ENCODE data around the gene EIF6.

The EIF6 gene

DNA sequence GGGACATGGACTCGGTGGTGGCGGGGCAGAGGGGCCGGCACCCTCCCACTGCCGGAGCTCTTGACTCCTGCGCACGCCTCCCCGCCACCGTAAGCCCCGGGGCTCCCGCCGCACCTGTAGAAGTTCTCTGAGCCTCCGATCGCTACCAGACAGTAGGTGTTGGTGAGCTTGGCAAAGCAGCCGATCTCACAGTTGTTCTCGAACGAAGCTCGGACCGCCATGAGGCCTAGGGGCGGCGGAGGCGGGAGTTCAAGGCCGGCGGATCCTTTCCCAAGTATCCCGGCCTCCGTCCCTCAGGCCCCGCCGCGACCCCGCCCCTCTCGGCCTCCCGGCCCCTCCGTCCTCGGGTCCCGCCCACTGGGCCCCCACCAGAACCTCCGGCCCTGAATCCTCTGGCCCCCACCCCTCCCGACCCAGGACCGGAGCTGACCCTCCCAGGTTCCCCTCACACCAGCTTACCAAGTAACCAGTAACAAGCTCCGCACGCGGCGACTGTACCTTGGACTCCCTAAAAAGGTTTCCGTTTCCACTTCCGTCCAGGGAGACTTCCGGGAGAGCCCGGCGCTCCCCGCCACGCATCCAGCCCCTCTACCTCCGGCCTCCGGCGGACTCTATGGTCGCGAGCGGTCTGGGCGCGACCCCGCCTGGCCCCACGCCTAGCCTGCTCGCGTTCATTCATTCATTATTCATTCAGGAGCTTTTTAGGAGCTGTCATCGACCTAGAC is at the start of gene EIF6:
EIF6 (minus strand) TSS at position 506 of the 725 bp plus-strand sequence; CDS start at position 221, 285 bp downstream.
- Histone ChIP-seq H3K9ac (ENCODE audit: insufficient read length, low read depth) (peak within 1 kb of the TSS; percentile 99), H3K36me3 (ENCODE audit: insufficient read depth, insufficient read length, low read length) (peaks cover 42% of the 10 kb centered on the region), H3K9me3 (ENCODE audit: insufficient read depth, low read length) (no peaks in the 10 kb centered on the region), H3K27me3 (ENCODE audit: insufficient read depth, insufficient read length) (no peaks in the 10 kb centered on the region), H3K4me1 (ENCODE audit: insufficient read depth, insufficient read length) (peaks cover 4% of the 10 kb centered on the region), H3K4me3 (ENCODE audit: insufficient read length, low read depth) (peak within 1 kb of the TSS; percentile 95)
- peak; percentile 88 for DNase-seq (ENCODE audit: low read depth, low spot score)
- TF ChIP-seq YY1 (IDR thresholded peaks at IDR 0.05; ENCODE audit: insufficient read depth, insufficient read length): no peak
- no peak for TF ChIP-seq ZNF274 (IDR thresholded peaks at IDR 0.05; ENCODE audit: low read depth, low read length)
- no peak for TF ChIP-seq SUZ12 (IDR thresholded peaks at IDR 0.05; ENCODE audit: extremely low read depth, insufficient read depth, insufficient read length)

DNA sequence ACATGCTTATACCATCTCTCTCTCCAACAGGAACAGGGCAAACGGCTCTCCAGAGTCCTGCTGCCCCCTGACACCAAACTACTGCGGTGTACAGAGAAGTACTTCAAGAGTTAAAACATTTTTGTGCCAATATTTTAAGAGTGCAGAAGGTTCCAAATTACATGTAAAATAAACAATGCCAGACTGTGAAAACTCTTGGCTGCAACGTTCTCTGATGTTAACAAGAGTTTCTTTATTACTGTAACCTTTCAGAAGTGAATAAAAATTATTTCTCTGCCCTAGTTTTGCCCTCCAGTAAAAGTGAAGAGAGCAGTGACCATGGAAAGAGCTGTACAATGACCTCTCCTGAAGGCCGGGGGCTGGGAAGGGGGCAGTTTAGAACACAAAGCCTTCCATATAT is 49.0 kb upstream of the EIF6 start:
- Histone ChIP-seq H3K4me1 (ENCODE audit: insufficient read depth, insufficient read length) (no peaks in the 10 kb centered on the region), H3K4me3 (ENCODE audit: insufficient read length, low read depth) (no peak overlapping the region), H3K27me3 (ENCODE audit: insufficient read depth, insufficient read length) (no peaks in the 10 kb centered on the region)

DNA sequence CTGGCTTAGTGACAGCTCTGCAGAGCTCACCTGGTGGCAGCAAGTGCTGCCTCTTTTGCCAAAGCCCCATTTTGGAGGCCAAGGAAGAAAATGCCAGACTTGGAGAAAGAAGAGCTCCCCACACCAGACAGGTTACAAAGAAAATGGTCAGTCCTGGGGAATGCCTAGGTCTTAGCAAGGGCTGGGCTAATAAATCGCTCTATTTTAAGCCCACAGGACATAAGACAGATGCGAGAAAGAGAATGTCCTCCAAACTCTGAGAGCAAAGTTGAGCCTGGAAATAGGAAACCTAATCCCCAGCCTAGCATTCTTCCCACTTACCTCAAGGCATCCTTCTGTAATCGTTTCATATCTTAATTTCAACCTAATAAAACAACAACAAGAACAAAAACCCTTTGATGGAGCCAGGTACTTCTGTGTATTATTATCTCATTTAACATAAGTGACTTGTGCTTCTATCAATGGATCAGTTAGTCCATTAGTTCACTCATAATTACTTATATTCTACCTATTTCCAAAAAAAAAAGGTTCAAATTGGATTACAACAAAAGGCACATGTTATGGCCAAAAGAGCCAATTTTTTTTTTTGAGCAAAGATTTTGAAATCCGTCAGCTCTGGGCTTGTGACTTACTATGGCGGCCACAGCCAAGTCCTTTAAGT is 48.1 kb upstream of the EIF6 start:
- TF ChIP-seq ZNF274 (IDR thresholded peaks at IDR 0.05; ENCODE audit: low read depth, low read length) (no peak), SUZ12 (IDR thresholded peaks at IDR 0.05; ENCODE audit: extremely low read depth, insufficient read depth, insufficient read length) (no peak), YY1 (IDR thresholded peaks at IDR 0.05; ENCODE audit: insufficient read depth, insufficient read length) (no peak)
- H3K36me3 ChIP-seq (ENCODE audit: insufficient read depth, insufficient read length, low read length): peaks cover 19% of the 10 kb centered on the region
- no peaks in the 10 kb centered on the region for H3K27me3 ChIP-seq (ENCODE audit: insufficient read depth, insufficient read length)
- H3K9me3 ChIP-seq (ENCODE audit: insufficient read depth, low read length): no peaks in the 10 kb centered on the region
- no peak overlapping the region for H3K9ac ChIP-seq (ENCODE audit: insufficient read length, low read depth)
- no peak overlapping the region for H3K4me3 ChIP-seq (ENCODE audit: insufficient read length, low read depth)
- H3K4me1 ChIP-seq (ENCODE audit: insufficient read depth, insufficient read length): no peaks in the 10 kb centered on the region
- no peak for DNase-seq (ENCODE audit: low read depth, low spot score)

More for the DNA sequence above, 49.0 kb upstream of the EIF6 start:
- Histone ChIP-seq H3K9ac (ENCODE audit: insufficient read length, low read depth) (no peak overlapping the region), H3K9me3 (ENCODE audit: insufficient read depth, low read length) (no peaks in the 10 kb centered on the region), H3K36me3 (ENCODE audit: insufficient read depth, insufficient read length, low read length) (peaks cover 17% of the 10 kb centered on the region)
- TF ChIP-seq ZNF274 (IDR thresholded peaks at IDR 0.05; ENCODE audit: low read depth, low read length) (no peak), SUZ12 (IDR thresholded peaks at IDR 0.05; ENCODE audit: extremely low read depth, insufficient read depth, insufficient read length) (no peak), YY1 (IDR thresholded peaks at IDR 0.05; ENCODE audit: insufficient read depth, insufficient read length) (no peak)
- DNase-seq (ENCODE audit: low read depth, low spot score): no peak

DNA sequence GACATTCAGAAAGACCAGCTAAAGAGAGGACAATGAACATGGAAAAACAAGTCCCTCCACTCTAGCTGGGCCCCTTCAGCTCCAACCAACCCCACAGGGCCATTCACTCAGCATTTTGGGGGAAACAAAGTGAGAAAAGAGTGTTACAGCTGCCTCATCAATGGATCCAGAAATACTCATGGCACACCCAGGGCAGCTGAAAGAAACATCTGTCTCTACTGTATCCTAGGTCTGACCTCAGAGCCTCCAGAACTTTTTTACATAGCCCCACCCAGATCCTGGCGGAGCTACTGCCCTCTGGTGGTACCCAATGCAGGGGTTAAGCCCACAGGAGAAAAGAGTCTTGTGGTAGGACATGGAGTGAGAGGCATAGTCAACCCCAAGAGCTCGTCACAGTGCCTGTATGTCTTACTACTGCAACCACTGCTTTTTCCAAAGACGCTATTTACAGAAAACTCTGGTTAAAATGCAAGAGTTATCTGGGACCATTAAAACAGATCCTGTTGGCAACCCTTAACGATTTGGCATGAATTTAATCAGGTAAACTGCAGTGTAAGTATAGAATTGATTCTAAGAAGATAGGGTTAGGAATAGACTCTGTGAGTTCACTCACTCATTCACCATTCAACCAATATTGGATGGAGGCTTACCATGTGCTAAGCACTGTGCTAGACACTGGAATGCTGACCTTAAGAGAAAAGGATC is 45.0 kb upstream of the EIF6 start:
- Histone ChIP-seq H3K4me1 (ENCODE audit: insufficient read depth, insufficient read length) (no peaks in the 10 kb centered on the region), H3K9me3 (ENCODE audit: insufficient read depth, low read length) (no peaks in the 10 kb centered on the region), H3K36me3 (ENCODE audit: insufficient read depth, insufficient read length, low read length) (peaks cover 17% of the 10 kb centered on the region), H3K4me3 (ENCODE audit: insufficient read length, low read depth) (no peak overlapping the region), H3K9ac (ENCODE audit: insufficient read length, low read depth) (no peak overlapping the region), H3K27me3 (ENCODE audit: insufficient read depth, insufficient read length) (no peaks in the 10 kb centered on the region)
- no peak for TF ChIP-seq YY1 (IDR thresholded peaks at IDR 0.05; ENCODE audit: insufficient read depth, insufficient read length)
- TF ChIP-seq SUZ12 (IDR thresholded peaks at IDR 0.05; ENCODE audit: extremely low read depth, insufficient read depth, insufficient read length): no peak
- TF ChIP-seq ZNF274 (IDR thresholded peaks at IDR 0.05; ENCODE audit: low read depth, low read length): no peak
- peak; percentile 55 for DNase-seq (ENCODE audit: low read depth, low spot score)

DNA sequence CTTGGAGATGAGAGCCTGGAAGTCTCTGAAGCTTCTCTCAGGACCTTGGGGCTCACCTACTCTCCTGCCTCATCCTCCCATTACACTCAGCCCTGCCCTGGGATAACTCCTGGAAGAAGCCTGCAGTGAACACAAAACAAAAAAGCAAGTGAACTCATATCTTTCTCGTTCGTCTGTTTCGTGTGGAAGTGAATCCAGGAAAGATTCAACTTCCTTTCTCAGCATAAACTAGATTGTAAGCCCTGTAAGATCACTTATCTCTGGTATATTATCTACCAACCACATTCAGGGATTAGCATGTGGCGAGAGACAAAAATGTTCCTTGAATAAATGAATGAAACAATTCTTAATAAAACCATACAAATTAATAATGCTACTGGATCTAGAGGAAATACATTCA is 44.1 kb upstream of the EIF6 start:
- Histone ChIP-seq H3K9me3 (ENCODE audit: insufficient read depth, low read length) (no peaks in the 10 kb centered on the region), H3K4me1 (ENCODE audit: insufficient read depth, insufficient read length) (no peaks in the 10 kb centered on the region), H3K27me3 (ENCODE audit: insufficient read depth, insufficient read length) (no peaks in the 10 kb centered on the region), H3K9ac (ENCODE audit: insufficient read length, low read depth) (no peak overlapping the region), H3K4me3 (ENCODE audit: insufficient read length, low read depth) (no peak overlapping the region), H3K36me3 (ENCODE audit: insufficient read depth, insufficient read length, low read length) (peaks cover 13% of the 10 kb centered on the region)
- TF ChIP-seq SUZ12 (IDR thresholded peaks at IDR 0.05; ENCODE audit: extremely low read depth, insufficient read depth, insufficient read length) (no peak), ZNF274 (IDR thresholded peaks at IDR 0.05; ENCODE audit: low read depth, low read length) (no peak), YY1 (IDR thresholded peaks at IDR 0.05; ENCODE audit: insufficient read depth, insufficient read length) (no peak)
- no peak for DNase-seq (ENCODE audit: low read depth, low spot score)

DNA sequence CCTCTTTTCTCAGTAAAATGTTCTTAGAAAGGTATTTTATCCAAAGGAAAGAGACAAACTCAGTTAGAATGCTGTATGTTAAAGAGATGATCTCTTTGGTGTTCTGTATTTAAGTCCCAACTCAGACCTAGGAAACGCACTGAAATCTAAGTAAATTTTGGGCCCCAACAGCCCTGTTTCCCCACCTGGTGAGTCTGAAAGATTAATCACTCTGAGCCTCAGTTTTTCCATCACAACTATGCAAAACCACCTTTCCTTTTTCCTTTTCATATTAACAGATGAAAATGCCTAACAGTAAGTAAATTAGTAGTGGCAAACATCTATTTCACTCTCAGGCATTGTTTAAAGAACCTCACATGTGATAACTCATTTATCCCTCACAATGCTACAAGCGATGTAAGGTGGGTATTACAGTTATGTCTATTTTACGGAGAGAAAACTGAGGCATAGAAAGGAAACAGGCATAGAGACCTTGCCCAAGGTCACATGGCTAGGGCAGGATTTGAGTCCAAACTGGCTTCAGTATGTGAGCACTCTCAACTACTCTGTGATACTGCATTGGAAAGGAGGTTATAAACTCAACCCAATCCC is 43.6 kb upstream of the EIF6 start:
- Histone ChIP-seq H3K9me3 (ENCODE audit: insufficient read depth, low read length) (no peaks in the 10 kb centered on the region), H3K36me3 (ENCODE audit: insufficient read depth, insufficient read length, low read length) (peaks cover 13% of the 10 kb centered on the region), H3K4me3 (ENCODE audit: insufficient read length, low read depth) (no peak overlapping the region), H3K4me1 (ENCODE audit: insufficient read depth, insufficient read length) (no peaks in the 10 kb centered on the region), H3K9ac (ENCODE audit: insufficient read length, low read depth) (no peak overlapping the region), H3K27me3 (ENCODE audit: insufficient read depth, insufficient read length) (no peaks in the 10 kb centered on the region)
- TF ChIP-seq SUZ12 (IDR thresholded peaks at IDR 0.05; ENCODE audit: extremely low read depth, insufficient read depth, insufficient read length) (no peak), YY1 (IDR thresholded peaks at IDR 0.05; ENCODE audit: insufficient read depth, insufficient read length) (no peak), ZNF274 (IDR thresholded peaks at IDR 0.05; ENCODE audit: low read depth, low read length) (no peak)
- no peak for DNase-seq (ENCODE audit: low read depth, low spot score)

Data from NT2/D1 (cell line).